DMS53 treated with DMSO at 0.1 percent for 48 hours (cell line): ENCODE measurements around the gene DHX34.
"Not testable (repeated sequence)": the region's sequence is repeated elsewhere in the genome, so short reads cannot be mapped to it uniquely, and the experiment has no call there.

Source experiments
- DNase-seq: peaks from one replicate; lab custom pipeline; 2025; ENCODE audit not compliant: unreplicated experiment; lab: John Stamatoyannopoulos, UW

Gene DHX34

DNA sequence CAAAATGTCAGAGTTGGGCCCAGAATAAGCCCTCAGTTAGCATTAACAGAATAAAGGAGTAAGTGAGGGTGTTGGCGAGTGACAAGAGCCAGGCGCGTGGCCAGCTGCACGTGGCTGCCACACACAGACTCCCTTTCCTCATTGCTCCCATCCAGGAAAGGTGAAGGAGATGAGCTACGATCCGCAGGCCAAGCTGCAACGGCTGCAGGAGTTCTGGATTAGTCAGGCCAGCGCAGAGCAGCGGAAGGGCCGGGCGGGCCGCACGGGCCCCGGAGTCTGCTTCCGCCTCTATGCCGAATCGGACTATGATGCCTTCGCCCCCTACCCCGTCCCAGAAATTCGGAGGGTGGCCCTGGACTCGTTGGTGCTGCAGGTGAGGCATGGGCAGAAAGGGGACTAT lies 13.2 kb downstream of the DHX34 start:
- DNase-seq, result no peak

DNA sequence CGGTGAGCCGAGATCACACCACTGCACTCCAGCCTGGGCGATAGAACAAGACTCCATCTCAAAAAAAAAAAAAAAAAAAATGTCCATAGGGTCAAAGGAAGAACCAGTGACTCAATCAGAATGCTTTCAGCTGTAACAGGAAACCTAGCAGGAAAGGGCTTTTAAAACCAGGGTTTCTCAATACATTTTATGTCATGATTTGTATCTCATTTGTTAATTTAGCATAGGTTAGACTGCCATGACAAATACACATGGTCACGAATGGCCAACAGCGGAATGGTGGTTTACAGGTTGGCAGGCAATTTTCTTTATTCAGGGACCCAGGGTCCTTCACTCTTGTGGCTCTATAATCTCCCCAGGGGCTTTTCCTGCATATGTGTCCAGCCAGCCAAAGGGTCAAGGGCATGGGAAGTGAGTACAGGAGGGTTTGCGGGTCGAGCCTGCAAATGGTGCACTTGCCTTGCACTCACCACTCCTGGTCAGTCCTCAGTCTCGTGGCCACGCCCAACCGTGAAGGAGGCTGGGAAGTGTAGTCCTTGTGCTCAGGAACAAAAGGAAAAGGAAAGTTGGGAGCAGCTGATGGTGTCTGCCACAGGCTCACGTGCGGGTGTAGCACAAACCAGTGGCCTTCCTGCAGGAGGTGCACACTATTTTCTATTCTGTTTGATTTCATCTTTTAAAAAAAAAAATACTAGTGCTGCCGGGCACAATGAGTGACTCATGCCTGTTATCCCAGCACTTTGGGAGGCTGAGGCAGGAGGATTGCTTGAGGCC lies 14.8 kb downstream of the DHX34 start:
- no peak for DNase-seq

DNA sequence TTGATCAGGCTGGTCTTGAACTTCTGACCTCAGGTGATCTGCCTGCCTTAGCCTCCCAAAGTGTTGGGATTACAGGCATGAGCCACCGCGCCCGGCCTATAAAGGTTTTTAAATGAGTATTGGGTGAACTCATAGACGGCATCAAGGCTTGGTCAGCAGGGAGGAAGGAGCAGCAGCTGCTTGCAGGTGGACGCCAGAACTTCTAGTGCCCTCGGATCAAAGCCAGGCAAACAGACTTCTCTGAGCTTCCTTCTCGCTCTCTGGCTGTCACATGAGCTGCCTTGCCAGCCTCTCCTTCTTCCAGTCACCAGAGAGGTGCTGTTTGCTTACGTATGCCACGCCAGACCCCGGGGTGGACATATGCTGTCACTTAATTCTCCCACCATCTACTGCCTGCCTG lies 16.3 kb downstream of the DHX34 start:
- DNase-seq, result not testable (repeated sequence)

DNA sequence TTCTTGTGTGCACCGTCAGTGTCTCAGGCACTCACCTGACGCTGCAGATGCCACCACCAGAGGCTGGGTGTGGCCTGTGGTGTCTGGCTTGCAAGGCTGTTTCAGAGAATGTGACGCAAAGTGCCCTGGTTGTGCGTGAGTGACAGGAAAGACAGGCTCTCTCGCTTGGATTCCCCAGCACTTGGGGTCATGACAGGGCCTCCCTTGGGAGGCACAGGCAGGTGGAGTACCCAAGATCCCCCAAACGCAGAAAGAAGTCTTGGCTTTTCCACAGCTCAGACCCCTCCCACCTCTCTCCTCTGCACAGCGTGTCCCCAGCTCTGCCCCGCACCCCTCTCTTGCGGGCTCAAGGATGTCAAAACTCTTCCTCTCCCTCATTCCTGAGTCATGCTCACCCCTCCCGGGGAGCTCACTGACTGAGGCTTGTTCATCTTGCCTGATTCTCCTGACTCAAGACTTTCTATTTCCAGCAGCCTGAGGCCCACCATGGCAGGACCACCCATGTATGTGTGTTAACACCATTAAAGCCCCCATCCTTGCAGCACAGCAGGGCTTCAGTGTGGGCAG lies 21.0 kb downstream of the DHX34 start:
- no peak for DNase-seq

DNA sequence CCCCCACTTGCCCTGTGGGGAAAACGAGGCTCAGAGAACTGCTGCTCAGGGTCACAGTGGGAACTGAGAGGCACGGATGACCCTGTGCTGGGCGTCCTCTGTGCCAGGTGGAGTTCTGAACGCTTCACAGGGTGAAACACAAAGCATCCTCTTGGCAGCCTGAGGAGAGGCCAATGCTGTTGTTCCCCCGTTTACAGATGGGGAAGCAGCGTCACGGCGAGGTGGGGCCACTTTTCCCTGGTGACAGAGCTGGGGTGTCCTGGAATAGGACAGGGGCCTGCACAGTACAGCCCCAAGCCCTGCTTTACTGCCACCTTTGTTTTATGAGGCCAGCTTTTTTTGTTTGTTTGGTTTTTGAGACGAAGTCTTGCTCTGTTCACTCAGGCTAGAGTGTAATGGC lies 22.1 kb downstream of the DHX34 start:
- DNase-seq, result no peak

DNA sequence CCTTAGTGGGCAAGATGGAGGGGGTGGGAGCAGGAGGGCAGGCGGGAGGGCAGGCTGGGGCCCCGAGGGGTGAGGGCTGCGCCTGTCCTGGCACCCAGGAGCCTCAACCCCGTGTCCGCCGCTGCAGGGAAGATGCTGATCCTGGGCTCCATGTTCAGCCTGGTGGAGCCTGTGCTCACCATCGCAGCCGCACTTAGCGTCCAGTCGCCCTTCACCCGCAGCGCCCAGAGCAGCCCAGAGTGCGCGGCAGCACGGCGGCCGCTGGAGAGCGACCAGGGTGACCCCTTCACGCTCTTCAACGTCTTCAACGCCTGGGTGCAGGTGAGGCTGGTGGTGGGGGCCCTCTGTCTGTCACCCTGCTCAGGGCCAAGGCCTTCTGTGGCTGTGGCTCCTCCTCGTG lies 23.5 kb downstream of the DHX34 start:
- DNase-seq, result no peak

DNA sequence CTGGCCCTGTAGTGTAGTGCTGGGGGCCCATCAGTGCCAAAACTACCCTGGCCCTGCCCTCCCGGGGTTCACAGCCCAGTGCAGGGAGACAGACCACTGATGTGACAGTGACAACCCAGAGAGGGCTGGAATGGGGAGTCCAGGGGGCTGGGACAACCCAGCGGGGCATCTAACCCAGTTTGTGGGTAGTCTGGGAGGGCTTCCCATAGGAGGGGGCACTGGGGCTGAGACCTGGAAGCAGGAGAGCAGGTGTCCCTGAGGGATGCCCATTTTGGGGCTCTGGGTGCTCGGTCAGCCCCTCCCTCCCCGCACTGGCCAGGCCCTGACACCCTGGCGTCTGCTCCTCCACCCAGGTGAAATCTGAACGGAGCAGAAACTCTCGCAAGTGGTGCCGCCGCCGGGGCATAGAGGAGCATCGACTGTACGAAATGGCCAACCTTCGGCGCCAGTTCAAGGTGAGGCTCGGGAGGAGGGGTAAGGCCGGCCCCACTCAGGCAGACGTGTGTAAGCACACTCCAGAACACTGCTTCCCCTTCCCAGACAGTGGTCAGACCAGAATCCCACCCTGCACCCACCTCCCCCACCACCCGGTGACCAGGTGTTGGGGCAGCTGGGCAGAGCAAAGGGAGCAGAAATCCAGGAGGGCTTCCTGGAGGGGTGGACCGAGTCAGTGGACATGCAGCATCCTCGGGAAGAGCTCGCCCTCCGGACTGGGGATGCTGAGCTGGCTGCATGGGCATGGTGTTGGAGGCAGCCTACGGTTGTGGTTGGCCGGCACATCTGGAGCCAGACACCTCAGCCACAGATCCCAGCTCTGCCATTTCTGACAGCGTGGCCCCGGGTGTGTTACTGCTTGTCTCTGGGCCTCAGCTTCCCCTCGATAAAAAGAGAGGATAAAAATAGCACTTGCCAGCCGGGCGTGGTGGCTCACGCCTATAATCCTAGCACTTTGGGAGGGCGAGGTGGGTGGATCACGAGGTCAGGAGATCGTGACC lies 24.4 kb downstream of the DHX34 start:
- DNase-seq, result no peak

DNA sequence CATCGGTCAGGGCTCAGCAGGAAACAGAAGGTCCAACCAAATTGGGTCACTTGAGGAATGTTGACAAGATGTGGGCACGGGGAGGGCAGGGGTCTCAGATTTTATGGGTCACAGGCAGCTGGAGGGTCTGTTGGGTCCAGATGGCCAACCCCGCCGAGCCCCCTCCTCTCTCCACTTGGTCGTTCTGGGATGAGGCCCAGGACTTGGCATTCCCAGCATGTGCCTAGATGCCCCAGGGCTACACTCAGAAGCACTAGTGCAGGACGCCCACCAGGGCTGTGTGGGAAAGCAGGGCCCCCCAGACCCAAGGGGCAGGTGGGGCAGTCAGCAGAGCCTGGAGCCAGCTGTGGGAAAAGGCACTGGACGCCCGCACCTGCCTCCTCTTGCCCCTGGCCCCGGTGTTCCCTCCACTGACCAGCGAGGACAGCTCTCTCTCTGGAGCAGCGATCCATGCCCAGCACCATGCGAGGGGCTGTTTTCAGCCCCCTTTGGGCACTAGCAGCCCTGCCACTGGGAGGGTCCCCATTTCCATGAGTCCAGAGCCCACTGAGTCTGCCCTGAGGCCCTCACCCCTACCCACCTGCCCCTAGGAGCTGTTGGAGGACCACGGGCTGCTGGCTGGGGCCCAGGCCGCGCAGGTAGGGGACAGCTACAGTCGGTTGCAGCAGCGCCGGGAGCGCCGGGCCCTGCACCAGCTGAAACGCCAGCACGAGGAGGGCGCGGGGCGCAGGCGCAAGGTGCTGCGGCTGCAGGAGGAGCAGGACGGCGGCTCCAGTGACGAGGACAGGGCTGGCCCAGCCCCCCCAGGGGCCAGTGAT lies 26.0 kb downstream of the DHX34 start:
- DNase-seq, result no peak

DNA sequence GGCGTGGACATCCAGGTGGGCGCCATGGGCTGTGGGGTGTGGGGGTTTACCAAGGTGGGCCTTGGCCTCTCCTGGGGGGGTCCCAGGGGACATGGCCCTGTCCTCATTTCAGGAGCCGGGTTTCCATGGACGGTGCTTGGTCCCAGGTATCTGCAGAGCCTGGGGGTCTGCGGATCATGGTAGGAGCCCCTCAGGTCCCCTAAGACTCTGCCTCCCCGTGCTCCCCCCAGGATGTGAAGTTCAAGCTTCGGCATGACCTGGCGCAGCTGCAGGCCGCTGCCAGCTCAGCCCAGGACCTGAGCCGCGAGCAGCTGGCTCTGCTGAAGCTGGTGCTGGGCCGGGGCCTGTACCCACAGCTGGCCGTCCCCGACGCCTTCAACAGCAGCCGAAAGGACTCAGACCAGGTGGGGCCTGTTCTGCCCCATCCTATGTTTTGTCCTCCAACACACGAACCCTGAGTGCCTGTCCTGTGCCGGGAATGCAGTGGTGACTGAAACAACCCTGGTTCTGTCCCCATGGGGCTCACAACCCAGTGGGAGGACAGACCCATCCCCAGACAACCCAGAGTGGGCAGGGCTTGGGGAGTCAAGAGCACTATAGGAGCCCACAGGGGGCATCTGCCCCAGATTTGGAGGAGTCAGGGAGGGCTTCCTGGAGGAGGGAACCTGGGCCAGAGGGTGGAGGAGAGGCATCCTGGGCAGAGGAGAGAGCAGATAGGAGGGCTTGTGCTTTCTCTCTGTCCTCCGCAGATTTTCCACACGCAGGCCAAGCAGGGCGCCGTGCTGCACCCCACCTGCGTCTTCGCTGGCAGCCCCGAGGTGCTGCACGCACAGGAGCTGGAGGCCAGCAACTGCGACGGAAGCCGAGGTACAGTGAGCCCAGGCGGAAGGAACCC lies 26.8 kb downstream of the DHX34 start:
- no peak for DNase-seq

DNA sequence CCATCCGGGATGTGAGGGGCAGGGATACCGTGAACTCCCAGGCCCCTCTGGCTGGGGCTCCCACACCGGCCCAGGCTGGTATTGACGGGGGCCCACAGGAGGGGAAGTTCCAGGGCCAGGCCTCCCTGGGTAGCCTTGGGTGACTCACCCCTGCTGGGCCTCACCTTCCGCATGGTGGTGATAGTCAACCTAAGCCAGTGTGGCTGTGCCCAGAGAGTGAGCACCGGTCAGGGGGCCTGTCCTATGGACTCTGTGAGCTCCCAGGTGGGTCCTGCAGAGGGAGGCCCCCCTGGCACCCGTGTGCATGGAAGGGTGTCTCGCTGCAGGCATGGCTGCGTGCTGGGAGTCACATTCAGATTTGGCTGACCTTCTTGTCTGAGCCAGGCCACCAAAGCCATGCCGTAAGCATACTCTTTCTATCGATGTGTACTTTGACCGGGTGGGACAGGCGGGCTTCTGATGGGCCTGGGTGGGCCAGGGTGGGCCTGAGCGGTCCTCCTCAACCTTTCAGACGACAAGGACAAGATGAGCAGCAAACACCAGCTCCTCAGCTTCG lies 27.6 kb downstream of the DHX34 start:
- DNase-seq, result no peak

DNA sequence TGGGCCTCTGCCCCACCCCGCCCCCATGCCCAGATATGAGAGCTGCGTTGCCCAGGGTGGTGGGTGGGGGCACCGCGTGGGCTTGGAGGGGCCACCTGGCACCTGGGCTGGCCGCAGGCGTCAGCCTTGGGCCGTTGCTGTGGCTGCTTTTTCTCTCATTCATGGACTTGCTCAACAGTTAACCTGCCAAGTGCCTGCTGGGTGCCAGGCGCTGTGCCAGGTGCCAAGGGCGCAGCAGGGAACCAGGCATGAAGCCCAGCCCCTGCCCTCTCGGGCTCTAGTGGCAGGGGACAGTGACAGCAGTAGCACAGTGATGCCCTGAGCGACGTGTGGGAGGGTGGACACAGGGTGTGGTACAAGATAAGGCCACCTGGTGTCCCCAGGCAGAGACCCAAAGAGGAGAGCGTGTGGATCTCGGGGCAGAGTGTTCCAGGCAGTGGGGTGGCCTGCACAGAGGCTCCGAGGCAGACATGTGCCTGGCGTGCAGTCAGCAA lies 28.1 kb downstream of the DHX34 start:
- DNase-seq, result no peak

DNA sequence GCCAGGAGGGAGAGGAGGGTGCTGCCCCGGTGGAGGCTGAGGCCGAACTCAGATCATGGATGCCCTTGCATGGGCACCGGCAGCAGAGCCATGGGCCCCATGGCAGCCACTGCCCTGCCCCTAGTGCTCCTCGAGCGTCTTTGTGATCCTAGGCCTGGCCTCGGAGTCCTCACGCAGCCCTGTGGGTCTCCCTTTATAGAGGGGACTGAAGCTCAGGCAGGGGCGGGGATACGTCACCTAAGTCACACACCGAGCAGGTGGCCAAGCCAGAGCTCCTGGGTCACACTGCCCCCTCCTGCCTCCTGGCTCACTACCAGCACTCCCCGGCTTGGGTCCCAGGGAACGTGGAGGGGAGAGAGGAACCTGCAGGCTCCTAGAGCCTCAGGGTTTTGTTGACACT lies 28.7 kb downstream of the DHX34 start:
- DNase-seq, result no peak

DNA sequence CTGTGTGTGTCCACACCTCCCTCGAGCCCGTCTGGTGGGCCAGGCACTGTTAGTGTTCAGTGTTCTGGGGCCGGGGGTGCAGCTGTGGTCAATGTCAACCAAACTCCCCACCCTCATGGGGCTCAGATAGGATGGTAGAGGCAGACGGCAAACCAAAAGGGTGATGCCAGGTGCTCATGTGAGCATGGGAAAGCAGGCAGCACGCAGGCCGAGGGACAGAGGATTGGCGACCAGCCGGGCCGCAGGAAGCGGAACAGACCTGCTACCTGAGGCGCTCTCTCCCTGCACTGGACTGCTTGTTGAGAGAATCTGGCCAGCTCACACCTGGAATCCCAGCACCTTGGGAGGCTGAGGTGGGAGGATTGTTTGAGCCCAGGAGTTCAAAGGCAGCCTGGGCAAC lies 29.1 kb downstream of the DHX34 start:
- DNase-seq, result no peak

DNA sequence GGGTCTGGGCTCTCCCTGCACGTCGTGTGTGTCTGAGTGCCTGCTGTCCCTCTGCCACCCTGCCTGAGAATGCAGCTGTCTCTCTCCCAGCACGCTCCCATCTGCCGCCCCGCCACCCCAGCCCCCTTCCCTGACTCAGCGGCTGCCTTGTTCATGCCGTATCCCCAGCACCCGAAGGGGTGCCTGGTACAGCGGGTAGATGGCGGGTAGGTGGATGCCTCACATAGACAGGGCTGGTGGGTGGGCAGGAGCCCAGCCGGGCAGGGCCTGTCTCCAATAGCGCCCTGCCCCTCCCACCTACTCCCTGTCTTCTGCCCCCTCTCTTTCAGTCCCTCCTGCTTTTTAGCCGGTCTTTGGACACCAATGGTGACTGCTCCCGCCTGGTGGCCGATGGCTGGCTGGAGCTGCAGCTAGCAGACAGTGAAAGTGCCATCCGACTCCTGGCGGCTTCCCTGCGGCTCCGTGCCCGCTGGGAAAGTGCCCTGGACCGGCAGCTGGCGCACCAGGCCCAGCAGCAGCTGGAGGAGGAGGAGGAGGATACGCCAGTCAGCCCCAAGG lies 30.3 kb downstream of the DHX34 start:
- no peak for DNase-seq

DNA sequence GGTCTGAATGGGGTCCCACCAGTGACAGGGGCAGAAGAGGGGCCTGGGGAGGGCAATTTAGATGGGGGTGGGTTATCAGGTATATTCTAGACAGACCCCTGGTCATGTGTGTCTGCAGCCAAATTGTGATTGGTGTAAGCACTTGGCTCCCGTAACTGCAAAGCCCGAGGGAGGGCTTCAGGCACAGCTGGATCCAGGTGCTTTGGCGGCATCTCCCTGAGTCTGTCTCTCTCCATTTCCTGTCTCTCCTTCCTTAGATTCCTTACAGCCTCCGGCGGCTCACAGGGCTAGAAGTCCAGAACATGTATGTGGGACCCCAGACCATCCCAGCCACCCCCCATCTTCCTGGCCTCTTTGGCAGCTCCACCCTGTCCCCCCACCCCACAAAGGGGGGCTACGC lies 31.4 kb downstream of the DHX34 start:
- DNase-seq, result no peak

DNA sequence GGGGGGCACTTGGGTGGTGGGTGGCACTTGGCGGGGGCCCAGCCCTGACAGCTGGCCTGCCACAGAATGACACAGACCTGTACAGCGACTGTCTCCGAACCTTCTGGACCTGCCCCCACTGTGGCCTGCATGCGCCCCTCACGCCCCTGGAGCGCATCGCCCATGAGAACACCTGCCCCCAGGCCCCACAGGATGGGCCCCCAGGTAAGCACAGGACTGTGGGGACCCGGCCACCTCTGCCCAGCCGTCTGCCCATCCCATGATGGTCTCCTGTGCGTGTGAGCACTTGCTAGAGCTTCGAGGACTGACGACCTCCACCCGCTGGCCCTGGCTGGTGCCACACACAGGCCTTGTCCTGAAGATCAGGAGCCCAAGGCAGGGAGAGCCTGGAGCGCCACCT lies 32.0 kb downstream of the DHX34 start:
- no peak for DNase-seq

DNA sequence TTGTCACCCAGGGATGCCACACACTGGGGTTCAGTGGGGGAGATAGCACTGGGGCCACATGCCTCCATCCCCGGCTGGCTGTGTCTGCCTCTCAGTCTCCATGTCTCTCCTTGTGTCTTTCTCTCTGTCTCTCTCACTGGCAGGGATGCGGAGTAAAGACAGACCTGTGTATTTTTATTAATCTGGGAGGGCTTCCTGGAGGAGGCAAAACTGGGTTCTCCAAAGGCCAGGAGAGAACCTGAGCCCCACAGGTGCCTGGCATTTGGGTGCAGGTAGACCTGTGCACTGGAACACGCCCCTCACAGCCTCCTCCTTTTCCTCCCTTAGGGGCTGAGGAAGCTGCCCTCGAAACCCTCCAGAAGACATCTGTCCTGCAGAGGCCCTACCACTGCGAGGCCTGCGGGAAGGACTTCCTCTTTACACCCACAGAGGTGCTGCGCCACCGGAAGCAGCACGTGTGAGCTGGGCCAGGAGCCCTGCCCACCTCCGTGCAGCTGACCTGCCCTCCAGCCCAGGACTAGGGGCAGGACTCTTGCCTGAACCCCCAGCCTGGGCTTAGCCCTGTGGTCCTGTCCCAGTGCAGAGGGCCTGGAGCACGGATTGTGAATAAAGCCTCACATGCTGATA lies 32.7 kb downstream of the DHX34 start:
- no peak for DNase-seq

DNA sequence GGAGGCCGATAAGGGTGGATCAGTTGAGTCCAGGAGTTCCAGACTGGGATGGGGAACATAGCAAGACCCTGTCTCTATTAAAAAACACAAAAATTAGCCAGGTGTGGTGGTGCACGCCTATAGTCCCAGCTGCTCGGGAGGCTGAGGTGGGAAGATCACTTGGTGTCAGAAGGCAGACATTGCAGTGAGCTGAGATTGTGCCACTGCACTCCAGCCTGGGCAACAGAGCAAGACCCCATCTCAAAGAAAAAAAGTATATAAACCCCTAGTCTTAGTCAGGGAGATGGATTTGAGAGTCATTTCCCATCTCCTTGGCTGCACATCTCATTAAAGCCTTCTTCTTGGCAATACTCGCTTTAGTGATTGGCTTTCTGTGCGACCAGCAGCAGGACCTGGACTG lies 34.8 kb downstream of the DHX34 start:
- DNase-seq, result not testable (repeated sequence)

DNA sequence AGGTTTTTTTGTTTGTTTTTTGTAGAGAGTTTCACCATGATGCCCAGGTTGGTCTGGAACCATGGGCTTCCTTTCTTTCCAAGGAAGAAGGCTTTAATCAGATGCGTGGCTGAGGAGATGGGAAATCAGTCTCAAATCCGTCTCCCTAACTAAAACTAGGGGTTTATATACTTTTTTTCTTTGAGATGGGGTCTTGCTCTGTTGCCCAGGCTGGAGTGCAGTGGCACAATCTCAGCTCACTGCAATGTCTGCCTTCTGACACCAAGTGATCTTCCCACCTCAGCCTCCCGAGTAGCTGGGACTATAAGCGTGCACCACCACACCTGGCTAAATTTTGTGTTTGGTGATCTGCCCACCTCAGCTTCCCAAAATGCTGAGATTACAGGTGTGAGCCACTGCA lies 35.4 kb downstream of the DHX34 start:
- DNase-seq, result not testable (repeated sequence)
